ENCODE data around the gene GRK5.
A peak's percentile ranks its signal among the peaks of the same experiment; 100 is the strongest.

The GRK5 gene

GRCh38 chr10:119413471-119414080 lies 206.2 kb downstream of the GRK5 start:
- Histone ChIP-seq H4K20me1 (ENCODE audit: insufficient read depth, low read length, poor library complexity, severe bottlenecking) (no peaks in the 10 kb centered on the region), H3K4me3 (ENCODE audit: low read length, poor library complexity, severe bottlenecking) (peak overlapping the region; percentile 56), H3K4me2 (ENCODE audit: low read depth, low read length, poor library complexity, severe bottlenecking) (peak overlapping the region; percentile 75), H3F3A (ENCODE audit: low read depth) (no peaks in the 10 kb centered on the region), H2AFZ (ENCODE audit: low read length) (no peak overlapping the region), H3K9me2 (replicated peaks; ENCODE audit: low read depth, low read length) (no peaks in the 10 kb centered on the region), H3K9ac (ENCODE audit: low read depth, low read length, poor library complexity, severe bottlenecking) (peak overlapping the region; percentile 67), H3K4me1 (ENCODE audit: insufficient read depth, low read length, poor library complexity, severe bottlenecking) (peaks cover 38% of the 10 kb centered on the region), H3K9me3 (ENCODE audit: insufficient read depth, low read depth, low read length) (no peaks in the 10 kb centered on the region), H3K79me2 (ENCODE audit: insufficient read depth, low read length) (no peaks in the 10 kb centered on the region), H3K36me3 (ENCODE audit: insufficient read depth, low read length) (no peaks in the 10 kb centered on the region), H3K27me3 (ENCODE audit: insufficient read depth, low read length, poor library complexity, severe bottlenecking) (no peaks in the 10 kb centered on the region)
- TF ChIP-seq EZH2phosphoT487 (IDR thresholded peaks at IDR 0.05; ENCODE audit: borderline replicate concordance) (no peak), CTCF (conservative IDR thresholded peaks at IDR 0.05; ENCODE audit: low read length) (no peak)

GRCh38 chr10:119414081-119414611 lies 206.8 kb downstream of the GRK5 start:
- Histone ChIP-seq H3K9me3 (ENCODE audit: insufficient read depth, low read depth, low read length) (no peaks in the 10 kb centered on the region), H3K27me3 (ENCODE audit: insufficient read depth, low read length, poor library complexity, severe bottlenecking) (no peaks in the 10 kb centered on the region), H3K4me2 (ENCODE audit: low read depth, low read length, poor library complexity, severe bottlenecking) (peak overlapping the region; percentile 75), H4K20me1 (ENCODE audit: insufficient read depth, low read length, poor library complexity, severe bottlenecking) (no peaks in the 10 kb centered on the region), H3K9me2 (replicated peaks; ENCODE audit: low read depth, low read length) (no peaks in the 10 kb centered on the region), H3F3A (ENCODE audit: low read depth) (no peaks in the 10 kb centered on the region), H3K9ac (ENCODE audit: low read depth, low read length, poor library complexity, severe bottlenecking) (peak overlapping the region; percentile 67), H2AFZ (ENCODE audit: low read length) (no peak overlapping the region), H3K4me1 (ENCODE audit: insufficient read depth, low read length, poor library complexity, severe bottlenecking) (peaks cover 38% of the 10 kb centered on the region), H3K79me2 (ENCODE audit: insufficient read depth, low read length) (no peaks in the 10 kb centered on the region), H3K36me3 (ENCODE audit: insufficient read depth, low read length) (no peaks in the 10 kb centered on the region), H3K4me3 (ENCODE audit: low read length, poor library complexity, severe bottlenecking) (peak overlapping the region; percentile 56)
- TF ChIP-seq EZH2phosphoT487 (IDR thresholded peaks at IDR 0.05; ENCODE audit: borderline replicate concordance) (no peak), CTCF (conservative IDR thresholded peaks at IDR 0.05; ENCODE audit: low read length) (no peak)

GRCh38 chr10:119415121-119415520 lies 207.8 kb downstream of the GRK5 start:
- H4K20me1 ChIP-seq (ENCODE audit: insufficient read depth, low read length, poor library complexity, severe bottlenecking), result no peaks in the 10 kb centered on the region
- H3K4me1 ChIP-seq (ENCODE audit: insufficient read depth, low read length, poor library complexity, severe bottlenecking), result peaks cover 38% of the 10 kb centered on the region
- no peak for TF ChIP-seq EZH2phosphoT487 (IDR thresholded peaks at IDR 0.05; ENCODE audit: borderline replicate concordance)
- TF ChIP-seq CTCF (conservative IDR thresholded peaks at IDR 0.05; ENCODE audit: low read length), result no peak
- no peak overlapping the region for H3K9ac ChIP-seq (ENCODE audit: low read depth, low read length, poor library complexity, severe bottlenecking)
- no peak overlapping the region for H3K4me2 ChIP-seq (ENCODE audit: low read depth, low read length, poor library complexity, severe bottlenecking)
- H3K36me3 ChIP-seq (ENCODE audit: insufficient read depth, low read length), result no peaks in the 10 kb centered on the region
- no peaks in the 10 kb centered on the region for H3F3A ChIP-seq (ENCODE audit: low read depth)
- no peaks in the 10 kb centered on the region for H3K9me2 ChIP-seq (replicated peaks; ENCODE audit: low read depth, low read length)
- no peaks in the 10 kb centered on the region for H3K9me3 ChIP-seq (ENCODE audit: insufficient read depth, low read depth, low read length)
- no peaks in the 10 kb centered on the region for H3K79me2 ChIP-seq (ENCODE audit: insufficient read depth, low read length)
- H3K4me3 ChIP-seq (ENCODE audit: low read length, poor library complexity, severe bottlenecking), result no peak overlapping the region
- no peaks in the 10 kb centered on the region for H3K27me3 ChIP-seq (ENCODE audit: insufficient read depth, low read length, poor library complexity, severe bottlenecking)
- no peak overlapping the region for H2AFZ ChIP-seq (ENCODE audit: low read length)

All from Loucy (cell line).